ENCODE results near the gene SPEF1.

SPEF1 gene

GRCh38 chr20:3818155-3819151 is 37.2 kb upstream of the SPEF1 start:
- no peak overlapping the region for H3K4me3 ChIP-seq (ENCODE audit: low read depth, low read length, poor library complexity, severe bottlenecking)
- no peak overlapping the region; the same call in 1 of the 2 replicates for H3K9ac ChIP-seq (ENCODE audit: low read length)
- H3K4me1 ChIP-seq (ENCODE audit: insufficient read depth, low read length, severe bottlenecking) = peaks cover 32% of the 10 kb centered on the region
- no peaks in the 10 kb centered on the region for H4K20me1 ChIP-seq (ENCODE audit: insufficient read depth, low read length)
- H3K4me2 ChIP-seq (ENCODE audit: low read length) = no peak overlapping the region; the same call in 1 of the 2 replicates
- H3K9me3 ChIP-seq (ENCODE audit: low read length) = no peaks in the 10 kb centered on the region
- H3K36me3 ChIP-seq (ENCODE audit: insufficient read depth, low read length) = peaks cover 11% of the 10 kb centered on the region; the same call in 1 of the 2 replicates
- H3K79me2 ChIP-seq (ENCODE audit: insufficient read depth, low read length) = no peaks in the 10 kb centered on the region
- H3F3A ChIP-seq (ENCODE audit: insufficient read depth, low read length) = no peaks in the 10 kb centered on the region
- TF ChIP-seq CTCF (IDR thresholded peaks at IDR 0.05; ENCODE audit: low read length) (peak; percentile 65), EZH2 (IDR thresholded peaks at IDR 0.05; ENCODE audit: borderline replicate concordance, low read length) (no peak)
- no peak overlapping the region for H2AFZ ChIP-seq (ENCODE audit: low read length)
- no peaks in the 10 kb centered on the region for H3K9me2 ChIP-seq (ENCODE audit: low read depth, low read length)
- H3K27me3 ChIP-seq (ENCODE audit: insufficient read depth, low read length) = no peaks in the 10 kb centered on the region; the same call in 1 of the 2 replicates
- no peak overlapping the region for H3K27ac ChIP-seq (ENCODE audit: low read depth, low read length, poor library complexity, severe bottlenecking)

GRCh38 chr20:3815703-3816315 is 34.6 kb upstream of the SPEF1 start:
- Histone ChIP-seq H3K9me2 (ENCODE audit: low read depth, low read length) (no peaks in the 10 kb centered on the region), H3K79me2 (ENCODE audit: insufficient read depth, low read length) (no peaks in the 10 kb centered on the region), H3K27me3 (ENCODE audit: insufficient read depth, low read length) (no peaks in the 10 kb centered on the region; the same call in 1 of the 2 replicates), H3K9ac (ENCODE audit: low read length) (no peak overlapping the region), H3K4me3 (ENCODE audit: low read depth, low read length, poor library complexity, severe bottlenecking) (no peak overlapping the region), H3K9me3 (ENCODE audit: low read length) (no peaks in the 10 kb centered on the region), H3K4me1 (ENCODE audit: insufficient read depth, low read length, severe bottlenecking) (peaks cover 39% of the 10 kb centered on the region), H3F3A (ENCODE audit: insufficient read depth, low read length) (no peaks in the 10 kb centered on the region), H2AFZ (ENCODE audit: low read length) (no peak overlapping the region), H3K27ac (ENCODE audit: low read depth, low read length, poor library complexity, severe bottlenecking) (no peak overlapping the region), H4K20me1 (ENCODE audit: insufficient read depth, low read length) (no peaks in the 10 kb centered on the region), H3K4me2 (ENCODE audit: low read length) (no peak overlapping the region), H3K36me3 (ENCODE audit: insufficient read depth, low read length) (no peaks in the 10 kb centered on the region)
- no peak for TF ChIP-seq CTCF (IDR thresholded peaks at IDR 0.05; ENCODE audit: low read length)
- TF ChIP-seq EZH2 (IDR thresholded peaks at IDR 0.05; ENCODE audit: borderline replicate concordance, low read length) = no peak

GRCh38 chr20:3814928-3815495 is 33.8 kb upstream of the SPEF1 start:
- H3K36me3 ChIP-seq (ENCODE audit: insufficient read depth, low read length) = no peaks in the 10 kb centered on the region
- no peaks in the 10 kb centered on the region for H3F3A ChIP-seq (ENCODE audit: insufficient read depth, low read length)
- no peaks in the 10 kb centered on the region; the same call in 1 of the 2 replicates for H3K27me3 ChIP-seq (ENCODE audit: insufficient read depth, low read length)
- no peak overlapping the region for H3K27ac ChIP-seq (ENCODE audit: low read depth, low read length, poor library complexity, severe bottlenecking)
- no peaks in the 10 kb centered on the region for H3K9me3 ChIP-seq (ENCODE audit: low read length)
- H3K4me3 ChIP-seq (ENCODE audit: low read depth, low read length, poor library complexity, severe bottlenecking) = no peak overlapping the region
- no peaks in the 10 kb centered on the region for H3K9me2 ChIP-seq (ENCODE audit: low read depth, low read length)
- H2AFZ ChIP-seq (ENCODE audit: low read length) = no peak overlapping the region
- H3K4me1 ChIP-seq (ENCODE audit: insufficient read depth, low read length, severe bottlenecking) = peaks cover 39% of the 10 kb centered on the region
- no peak for TF ChIP-seq EZH2 (IDR thresholded peaks at IDR 0.05; ENCODE audit: borderline replicate concordance, low read length)
- TF ChIP-seq CTCF (IDR thresholded peaks at IDR 0.05; ENCODE audit: low read length) = no peak
- H3K9ac ChIP-seq (ENCODE audit: low read length) = no peak overlapping the region
- H3K79me2 ChIP-seq (ENCODE audit: insufficient read depth, low read length) = no peaks in the 10 kb centered on the region
- H3K4me2 ChIP-seq (ENCODE audit: low read length) = no peak overlapping the region
- no peaks in the 10 kb centered on the region for H4K20me1 ChIP-seq (ENCODE audit: insufficient read depth, low read length)
